ENCODE data around the gene PTPRT.

The PTPRT gene

DNA sequence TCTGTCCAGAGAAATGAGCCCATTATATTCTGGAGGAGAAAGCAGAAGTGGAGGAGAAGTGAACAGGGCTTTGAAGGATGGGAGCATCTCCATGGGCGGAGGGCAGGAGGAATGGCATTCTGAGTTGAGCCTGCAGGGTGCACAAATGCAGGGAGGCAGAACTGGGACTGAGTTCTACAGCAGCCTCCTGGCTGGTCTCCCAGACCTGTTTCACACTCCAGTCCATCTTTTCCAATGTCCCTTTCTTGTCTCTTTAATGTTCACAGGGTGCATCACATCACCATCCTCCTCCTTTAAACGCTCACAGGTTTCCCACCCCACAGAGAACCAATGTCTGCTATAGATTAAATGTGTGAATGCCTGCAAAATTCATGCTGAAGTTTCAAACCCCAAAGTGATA, 302.9 kb downstream of the PTPRT start:
- H3K4me1 ChIP-seq, result no peaks in the 10 kb centered on the region
- no peaks in the 10 kb centered on the region for H3K27me3 ChIP-seq
- H3K36me3 ChIP-seq, result no peaks in the 10 kb centered on the region
- no peak for DNase-seq
- TF ChIP-seq, protein P1, sequence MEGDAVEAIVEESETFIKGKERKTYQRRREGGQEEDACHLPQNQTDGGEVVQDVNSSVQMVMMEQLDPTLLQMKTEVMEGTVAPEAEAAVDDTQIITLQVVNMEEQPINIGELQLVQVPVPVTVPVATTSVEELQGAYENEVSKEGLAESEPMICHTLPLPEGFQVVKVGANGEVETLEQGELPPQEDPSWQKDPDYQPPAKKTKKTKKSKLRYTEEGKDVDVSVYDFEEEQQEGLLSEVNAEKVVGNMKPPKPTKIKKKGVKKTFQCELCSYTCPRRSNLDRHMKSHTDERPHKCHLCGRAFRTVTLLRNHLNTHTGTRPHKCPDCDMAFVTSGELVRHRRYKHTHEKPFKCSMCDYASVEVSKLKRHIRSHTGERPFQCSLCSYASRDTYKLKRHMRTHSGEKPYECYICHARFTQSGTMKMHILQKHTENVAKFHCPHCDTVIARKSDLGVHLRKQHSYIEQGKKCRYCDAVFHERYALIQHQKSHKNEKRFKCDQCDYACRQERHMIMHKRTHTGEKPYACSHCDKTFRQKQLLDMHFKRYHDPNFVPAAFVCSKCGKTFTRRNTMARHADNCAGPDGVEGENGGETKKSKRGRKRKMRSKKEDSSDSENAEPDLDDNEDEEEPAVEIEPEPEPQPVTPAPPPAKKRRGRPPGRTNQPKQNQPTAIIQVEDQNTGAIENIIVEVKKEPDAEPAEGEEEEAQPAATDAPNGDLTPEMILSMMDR (IDR thresholded peaks at IDR 0.05; ENCODE audit: low read depth, low read length), result no peak
- H3K9me3 ChIP-seq, result no peaks in the 10 kb centered on the region
- no peak overlapping the region for H3K4me3 ChIP-seq (ENCODE audit: low read depth, low read length)

DNA sequence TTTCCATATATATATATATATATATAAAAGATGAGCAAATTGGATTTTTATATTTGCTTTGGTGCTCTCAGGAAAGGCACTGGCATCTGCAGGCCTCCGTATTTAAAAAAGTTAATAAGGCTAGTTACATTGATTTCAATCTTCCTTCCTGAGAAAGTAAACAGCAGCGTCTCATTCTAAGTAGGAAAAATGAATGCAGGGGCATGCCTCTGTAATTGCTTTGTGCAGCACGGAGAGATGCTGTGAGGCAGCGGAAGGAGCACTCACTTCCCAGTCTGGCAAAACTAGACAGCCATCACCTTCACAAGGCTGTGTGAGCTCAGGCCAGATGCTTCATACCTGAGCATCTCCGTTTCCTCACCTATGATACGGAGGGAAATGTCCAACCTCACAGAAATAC, 303.7 kb downstream of the PTPRT start:
- Histone ChIP-seq H3K27me3 (no peaks in the 10 kb centered on the region), H3K9me3 (no peaks in the 10 kb centered on the region), H3K4me1 (no peaks in the 10 kb centered on the region), H3K36me3 (no peaks in the 10 kb centered on the region), H3K4me3 (ENCODE audit: low read depth, low read length) (no peak overlapping the region)
- TF ChIP-seq, protein P1 (IDR thresholded peaks at IDR 0.05; ENCODE audit: low read depth, low read length), result no peak
- DNase-seq, result no peak

DNA sequence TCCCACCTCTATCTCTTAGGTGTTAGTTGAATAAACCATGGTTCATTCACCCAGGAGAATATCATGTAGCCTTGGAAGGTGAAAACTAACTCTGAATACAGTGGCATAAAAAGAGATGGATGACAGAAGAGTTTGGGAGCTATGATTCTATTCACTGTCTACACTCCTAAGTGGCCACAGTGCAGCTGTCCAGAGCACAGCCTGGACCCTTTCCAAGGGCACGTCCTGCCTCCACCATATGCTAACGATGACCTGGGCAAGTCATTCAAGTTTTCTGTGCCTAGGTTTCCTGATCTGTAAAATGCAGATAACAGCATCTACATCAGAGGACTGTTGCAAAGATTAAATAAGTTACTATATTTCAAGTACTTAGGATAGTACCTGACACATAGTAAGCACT, 314.1 kb downstream of the PTPRT start:
- DNase-seq, result no peak
- Histone ChIP-seq H3K4me1 (no peaks in the 10 kb centered on the region), H3K36me3 (no peaks in the 10 kb centered on the region), H3K4me3 (ENCODE audit: low read depth, low read length) (no peak overlapping the region), H3K9me3 (no peaks in the 10 kb centered on the region), H3K27me3 (no peaks in the 10 kb centered on the region)
- TF ChIP-seq, protein P1 (IDR thresholded peaks at IDR 0.05; ENCODE audit: low read depth, low read length), result no peak

DNA sequence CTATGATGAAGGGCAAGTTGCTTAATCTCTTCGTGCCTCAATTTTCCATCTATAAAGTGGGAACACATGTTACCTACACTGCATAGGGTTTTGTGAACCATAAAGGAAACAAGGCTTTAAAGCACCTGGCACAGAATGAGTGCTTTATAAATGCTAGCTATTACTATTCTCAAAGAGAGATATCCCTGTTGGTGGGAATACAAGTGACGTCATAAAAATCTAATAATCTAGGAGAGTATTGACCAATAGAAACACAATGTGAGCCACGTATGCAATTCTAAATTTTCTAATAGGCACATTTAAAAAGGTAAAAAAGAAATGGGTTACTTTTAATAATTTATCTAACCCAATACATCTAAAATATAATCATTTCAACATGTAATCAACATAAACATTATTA, 316.4 kb downstream of the PTPRT start:
- no peaks in the 10 kb centered on the region for H3K27me3 ChIP-seq
- no peak overlapping the region for H3K4me3 ChIP-seq (ENCODE audit: low read depth, low read length)
- H3K9me3 ChIP-seq, result no peaks in the 10 kb centered on the region
- TF ChIP-seq, protein P1 (IDR thresholded peaks at IDR 0.05; ENCODE audit: low read depth, low read length), result no peak
- no peaks in the 10 kb centered on the region for H3K4me1 ChIP-seq
- no peak for DNase-seq
- H3K36me3 ChIP-seq, result no peaks in the 10 kb centered on the region

DNA sequence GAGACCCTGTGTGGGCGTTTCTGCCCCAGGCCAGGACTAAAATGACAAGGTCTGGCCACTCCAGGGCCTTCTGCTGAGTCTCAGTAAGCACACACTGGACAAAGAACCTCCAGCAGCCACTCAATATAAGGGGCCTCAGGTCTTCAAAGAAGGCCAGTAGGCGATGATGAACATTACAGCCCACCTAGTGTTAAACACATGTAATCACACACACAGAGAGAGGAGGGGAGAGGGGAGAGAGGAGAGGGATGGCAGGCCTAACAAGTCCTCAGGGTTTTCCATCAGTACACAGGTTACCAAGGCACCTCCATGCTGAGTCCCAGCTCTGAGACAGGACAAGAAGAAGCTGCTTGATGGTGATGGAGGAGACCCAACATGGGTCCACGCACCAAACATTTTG, 325.6 kb downstream of the PTPRT start:
- Histone ChIP-seq H3K4me3 (ENCODE audit: low read depth, low read length) (no peak overlapping the region), H3K36me3 (no peaks in the 10 kb centered on the region), H3K27me3 (no peaks in the 10 kb centered on the region), H3K4me1 (no peaks in the 10 kb centered on the region), H3K9me3 (no peaks in the 10 kb centered on the region)
- DNase-seq, result no peak
- TF ChIP-seq, protein P1 (IDR thresholded peaks at IDR 0.05; ENCODE audit: low read depth, low read length), result no peak

DNA sequence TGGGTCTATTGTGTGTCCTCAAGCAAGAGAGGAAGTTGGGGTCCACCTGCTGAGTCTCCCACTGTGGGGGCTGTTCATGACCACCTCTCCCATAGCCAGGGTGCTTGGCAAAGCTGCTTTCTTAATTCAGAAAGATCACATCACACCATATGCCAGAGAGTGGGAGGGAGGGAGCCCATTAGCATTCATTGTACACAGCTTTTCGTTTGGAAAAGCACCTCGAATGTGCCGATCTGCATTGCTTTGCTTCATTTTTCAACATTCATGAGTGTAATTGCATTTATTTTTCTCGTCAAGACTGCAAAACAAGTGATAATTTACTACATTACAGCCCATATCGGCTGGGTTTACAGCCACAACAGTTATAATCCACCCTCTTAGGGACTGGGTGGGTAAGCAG, 327.3 kb downstream of the PTPRT start:
- DNase-seq, result no peak
- no peaks in the 10 kb centered on the region for H3K9me3 ChIP-seq
- H3K4me1 ChIP-seq, result no peaks in the 10 kb centered on the region
- no peaks in the 10 kb centered on the region for H3K36me3 ChIP-seq
- no peaks in the 10 kb centered on the region for H3K27me3 ChIP-seq
- H3K4me3 ChIP-seq (ENCODE audit: low read depth, low read length), result no peak overlapping the region
- TF ChIP-seq, protein P1 (IDR thresholded peaks at IDR 0.05; ENCODE audit: low read depth, low read length), result no peak
